Kidney (tissue), 14 donors: ENCODE measurements around the gene HSD17B12. TPM values are rescaled to one million over a fixed set of nuclear protein-coding genes. Genes with fewer than 3 reads are reported as not detected.
A peak's percentile ranks its signal among the peaks of the same experiment; 100 is the strongest.

ENCODE experiments used
- DNase-seq, 5 donors: peaks; one replicate each; pipeline ENCODE4 v3.0.0-alpha.2; 2013 to 2020
- FAIRE-seq: peaks from 2 replicates; lab custom pipeline; 2012; peaks lifted over from hg19 to GRCh38; lab: Jason Lieb, UNC
- H3K27ac ChIP-seq, 2 donors: one replicate each; pipeline ENCODE4 v1.7.0; 2013; ENCODE audit warnings: low read depth in 2 of 2, low read length in 2 of 2, inconsistent platforms in 1 of 2
- H3K27me3 ChIP-seq: one replicate; pipeline ENCODE4 v1.7.1; 2013; ENCODE audit warnings: low read length, inconsistent platforms; ENCODE audit not compliant: control insufficient read depth, insufficient read depth
- H3K36me3 ChIP-seq, 3 donors: one replicate each; pipeline versions ENCODE4 v1.7.0 to v1.7.1; 2013; ENCODE audit warnings: low read length in 3 of 3, control low read depth in 1 of 3, inconsistent platforms in 1 of 3; ENCODE audit not compliant: insufficient read depth in 3 of 3, control insufficient read depth in 2 of 3
- H3K4me1 ChIP-seq, 3 donors: one replicate each; pipeline versions ENCODE4 v1.7.0 to v1.7.1; 2013; ENCODE audit warnings: low read length in 3 of 3, inconsistent platforms in 1 of 3, low read depth in 1 of 3; ENCODE audit not compliant: control insufficient read depth in 2 of 3, insufficient read depth in 2 of 3
- H3K4me3 ChIP-seq, 3 donors: one replicate each; pipeline versions ENCODE4 v1.7.0 to v1.8.1; 2013; ENCODE audit warnings: low read length in 3 of 3, control low read depth in 1 of 3, inconsistent platforms in 1 of 3
- H3K9ac ChIP-seq, 3 donors: one replicate each; pipeline versions ENCODE4 v1.7.0 to v1.7.1; 2013; ENCODE audit warnings: low read length in 3 of 3, control low read depth in 1 of 3, inconsistent platforms in 1 of 3
- H3K9me3 ChIP-seq, 3 donors: one replicate each; pipeline versions ENCODE4 v1.7.0 to v1.7.1; 2013; ENCODE audit warnings: low read length in 3 of 3, control low read depth in 1 of 3, inconsistent platforms in 1 of 3; ENCODE audit not compliant: control insufficient read depth in 2 of 3, insufficient read depth in 1 of 3
- intact Hi-C: fragments of 100-400 bp; cut with DNase I; formaldehyde crosslinking; loops from one replicate; pipeline ENCODE4 v1.11.1; 2022
- polyA plus RNA-seq: library from polyadenylated mRNA; stranded (reverse); fragments of 350-450 nt; fragmentation: Illumina TruSeq; extraction: RNeasy Lipid Tissue Mini Kit (QIAGEN cat#74804); gene quantifications from one replicate; pipeline ENCODE4 v1.2.3, GENCODE V29; 2014; ENCODE audit warnings: low read depth, low replicate concordance; ENCODE audit not compliant: insufficient read depth
- total RNA-seq: library from RNA; stranded (reverse); fragmentation: NEBNext Ultra II Directional; extraction: Animal tissue kit (Norgen Biotek cat#: 25700); gene quantifications from one replicate; pipeline ENCODE4 v1.2.1, GENCODE V29; 2021
- TF ChIP-seq, protein P1 (sequence below): IDR thresholded peaks from 3 replicates; pipeline ENCODE4 v1.5.1; 2012; ENCODE audit warnings: mild to moderate bottlenecking, moderate library complexity, borderline replicate concordance; ENCODE audit not compliant: insufficient read depth; ENCODE audit errors: extremely low read depth
- donor health status: control.
- donor health status: control.
- donor health status: control.
- donor health status: control.
- donor health status: control.
- donor health status: DM: yes; HTN: yes; CAD: no.
- donor health status: Normal renal cell carcinoma (clear cell type).

HSD17B12 gene
- total and polyA plus RNA-seq, 2 donors from 2014 or later, result 76.9 to 100 TPM

DNA sequence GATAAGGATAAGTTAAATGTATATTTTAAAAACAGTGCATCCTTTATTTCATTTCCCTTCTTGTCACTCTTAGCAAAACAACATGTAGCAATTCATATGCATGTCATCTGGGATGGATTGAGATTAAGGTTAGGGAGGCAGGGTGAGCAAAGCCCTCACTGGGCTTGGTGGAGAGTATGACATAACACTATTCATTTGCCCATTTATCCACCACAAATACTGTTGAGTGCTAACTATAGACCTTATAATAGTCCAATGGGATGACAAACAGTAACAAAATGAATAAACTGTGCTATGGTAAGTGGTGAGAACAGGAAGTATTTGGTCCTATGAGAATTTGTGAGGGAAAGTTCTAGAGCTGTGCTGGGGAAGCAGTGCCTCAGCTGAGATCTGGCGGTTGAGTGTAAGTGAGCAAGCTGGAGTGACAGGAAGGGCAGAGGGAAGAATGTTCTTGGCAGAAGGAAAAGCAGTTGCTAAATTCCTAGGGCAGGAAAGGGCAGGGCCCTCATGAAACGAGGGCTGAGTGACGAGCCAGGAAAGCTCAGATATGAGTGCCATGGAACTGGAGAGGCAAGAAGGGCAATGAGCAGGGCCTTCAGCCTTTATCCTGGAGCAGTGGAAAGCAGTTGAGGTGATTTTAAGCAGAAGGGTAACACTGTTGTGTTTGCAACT, 6.7 kb downstream of the HSD17B12 start:
- no peak for FAIRE-seq
- Histone ChIP-seq H3K4me3 (no peak overlapping the region), H3K36me3 (peaks cover 0 to 5% (median 2%) of the 10 kb centered on the region in 3 donors), H3K4me1 (peaks cover 0 to 9% (median 0%) of the 10 kb centered on the region in 3 donors), H3K9me3 (no peaks in the 10 kb centered on the region), H3K9ac (no peak overlapping the region), H3K27me3 (no peaks in the 10 kb centered on the region), H3K27ac (peak overlapping the region in 1 of 2 donors; percentile 47)
- TF ChIP-seq, protein P1, sequence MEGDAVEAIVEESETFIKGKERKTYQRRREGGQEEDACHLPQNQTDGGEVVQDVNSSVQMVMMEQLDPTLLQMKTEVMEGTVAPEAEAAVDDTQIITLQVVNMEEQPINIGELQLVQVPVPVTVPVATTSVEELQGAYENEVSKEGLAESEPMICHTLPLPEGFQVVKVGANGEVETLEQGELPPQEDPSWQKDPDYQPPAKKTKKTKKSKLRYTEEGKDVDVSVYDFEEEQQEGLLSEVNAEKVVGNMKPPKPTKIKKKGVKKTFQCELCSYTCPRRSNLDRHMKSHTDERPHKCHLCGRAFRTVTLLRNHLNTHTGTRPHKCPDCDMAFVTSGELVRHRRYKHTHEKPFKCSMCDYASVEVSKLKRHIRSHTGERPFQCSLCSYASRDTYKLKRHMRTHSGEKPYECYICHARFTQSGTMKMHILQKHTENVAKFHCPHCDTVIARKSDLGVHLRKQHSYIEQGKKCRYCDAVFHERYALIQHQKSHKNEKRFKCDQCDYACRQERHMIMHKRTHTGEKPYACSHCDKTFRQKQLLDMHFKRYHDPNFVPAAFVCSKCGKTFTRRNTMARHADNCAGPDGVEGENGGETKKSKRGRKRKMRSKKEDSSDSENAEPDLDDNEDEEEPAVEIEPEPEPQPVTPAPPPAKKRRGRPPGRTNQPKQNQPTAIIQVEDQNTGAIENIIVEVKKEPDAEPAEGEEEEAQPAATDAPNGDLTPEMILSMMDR, result no peak
- peak in 1 of 5 donors; percentile 62 for DNase-seq
- intact Hi-C loops, result no loop called here

- FAIRE-seq (no peak), DNase-seq (no peak)
- H3K9me3 ChIP-seq, result no peaks in the 10 kb centered on the region
- no peaks in the 10 kb centered on the region for H3K27me3 ChIP-seq
- H3K4me1 ChIP-seq, result peaks cover 0 to 9% (median 0%) of the 10 kb centered on the region in 3 donors
- TF ChIP-seq, protein P1, result no peak
- intact Hi-C loops, result no loop called here
- no peak overlapping the region for H3K27ac ChIP-seq
- no peak overlapping the region for H3K9ac ChIP-seq
- H3K4me3 ChIP-seq, result no peak overlapping the region
- H3K36me3 ChIP-seq, result peaks cover 0 to 5% (median 0%) of the 10 kb centered on the region in 3 donors
These were observed 7.9 kb downstream of the HSD17B12 start for GRCh38 chr11:43688394-43688793.

DNA sequence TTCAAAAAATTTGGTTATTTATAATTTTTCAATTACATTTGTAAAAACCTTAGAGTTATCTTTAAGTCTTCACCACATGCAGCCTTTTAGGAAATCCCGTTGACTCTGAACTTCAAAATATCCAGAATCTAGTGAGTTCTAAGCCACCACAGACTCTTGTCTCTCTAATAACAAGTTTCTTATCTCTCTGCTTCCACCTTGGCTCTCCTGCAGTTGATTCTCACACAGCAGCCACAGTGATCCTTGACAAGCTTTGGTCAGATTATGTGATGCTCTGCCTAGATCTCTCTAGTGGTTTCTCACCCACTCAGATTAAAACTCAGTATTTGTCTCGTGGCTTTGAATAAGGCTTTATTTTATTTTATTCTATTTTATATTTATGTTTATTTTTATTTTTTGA, 8.6 kb downstream of the HSD17B12 start:
- Histone ChIP-seq H3K27ac (no peak overlapping the region), H3K36me3 (no peaks in the 10 kb centered on the region), H3K9me3 (no peaks in the 10 kb centered on the region), H3K4me1 (peaks cover 0 to 7% (median 0%) of the 10 kb centered on the region in 3 donors), H3K9ac (no peak overlapping the region), H3K27me3 (no peaks in the 10 kb centered on the region), H3K4me3 (no peak overlapping the region)
- TF ChIP-seq, protein P1, result no peak
- no peak for FAIRE-seq
- no peak for DNase-seq
- intact Hi-C loops, result no loop called here
